Common myeloid progenitor, CD34-positive (primary cell): ENCODE measurements around the gene CTSW.

Source experiments
- CTCF ChIA-PET: fragments of 350-600 bp; sonication (Branson Sonifier 250); formaldehyde crosslinking; loops from one replicate; lab custom pipeline; 2021; ENCODE audit warnings: antibody characterized with exemption; lab: Charles Lee
- POLR2A ChIA-PET: fragments of 350-600 bp; sonication (Branson Sonifier 250); formaldehyde crosslinking; loops from one replicate; lab custom pipeline; 2021; ENCODE audit warnings: antibody characterized with exemption; lab: Charles Lee
- DNase-seq, 3 donors: peaks; one replicate each; pipeline versions ENCODE4 v3.0.0 to v3.0.0-alpha.2; 2013
- H3K27ac ChIP-seq, 2 experiments: 1 replicate in 1 of 2; 2 replicates in 1 of 2; pipeline ENCODE4 v1.7.0; 2013; ENCODE audit warnings: inconsistent platforms in 2 of 2, low read length in 2 of 2, mild to moderate bottlenecking in 2 of 2, low read depth in 1 of 2, moderate library complexity in 1 of 2; ENCODE audit not compliant: severe bottlenecking in 2 of 2, insufficient read depth in 1 of 2, poor library complexity in 1 of 2
- H3K27me3 ChIP-seq, 5 experiments: replicated peaks in 2 of 5; 1 replicate in 3 of 5; 2 replicates in 2 of 5; pipeline versions ENCODE4 v1.6.1 to v1.7.0; 2013; ENCODE audit warnings: low read length in 4 of 5, mild to moderate bottlenecking in 2 of 5, moderate library complexity in 2 of 5, inconsistent platforms in 1 of 5; ENCODE audit not compliant: insufficient read depth in 5 of 5, control insufficient read depth in 4 of 5
- H3K36me3 ChIP-seq, 4 experiments: 1 replicate in 2 of 4; 2 replicates in 2 of 4; pipeline versions ENCODE4 v1.6.1 to v1.7.0; 2013; ENCODE audit warnings: low read length in 3 of 4, control low read depth in 1 of 4, mild to moderate bottlenecking in 1 of 4; ENCODE audit not compliant: control insufficient read depth in 4 of 4, insufficient read depth in 4 of 4
- H3K4me1 ChIP-seq, 4 experiments: 1 replicate in 3 of 4; 2 replicates in 1 of 4; pipeline versions ENCODE4 v1.6.1 to v1.7.1; 2013; ENCODE audit warnings: low read length in 3 of 4, mild to moderate bottlenecking in 3 of 4, control low read depth in 1 of 4, inconsistent platforms in 1 of 4, moderate library complexity in 1 of 4; ENCODE audit not compliant: control insufficient read depth in 4 of 4, insufficient read depth in 4 of 4; ENCODE audit errors: control extremely low read depth in 1 of 4
- H3K4me3 ChIP-seq, 7 experiments: 1 replicate in 4 of 7; 2 replicates in 3 of 7; pipeline versions ENCODE4 v1.5.1 to v1.7.0; 2013; ENCODE audit warnings: mild to moderate bottlenecking in 7 of 7, low read length in 6 of 7, moderate library complexity in 6 of 7, inconsistent platforms in 2 of 7, low read depth in 2 of 7, control low read depth in 1 of 7; ENCODE audit not compliant: insufficient read depth in 4 of 7, control insufficient read depth in 1 of 7; ENCODE audit errors: extremely low read depth in 1 of 7
- H3K9me3 ChIP-seq, 5 experiments: 1 replicate in 4 of 5; 2 replicates in 1 of 5; pipeline versions ENCODE4 v1.6.1 to v1.7.1; 2013; ENCODE audit warnings: low read length in 4 of 5, mild to moderate bottlenecking in 2 of 5, inconsistent platforms in 1 of 5, low read depth in 1 of 5, moderate library complexity in 1 of 5; ENCODE audit not compliant: control insufficient read depth in 4 of 5, insufficient read depth in 2 of 5; ENCODE audit errors: control extremely low read depth in 1 of 5
- WGBS: methylation state at CpG from one replicate; pipeline ENCODE4 v1.1.5; 2013; ENCODE audit not compliant: insufficient coverage; 5-methylcytosine and 5-hydroxymethylcytosine counted together

CTSW gene

GRCh38 chr11:65919573-65920371 is 40.1 kb downstream of the CTSW start:
- POLR2A ChIA-PET, result interaction anchor here (0.5 to 2.7 kb wide), 4 partner anchors 8 to 369 kb away, joined by 4 to 8 read pairs (median 5); partner anchors contain the start of genes FOSL1 and YIF1A
- CTCF ChIA-PET, result interaction anchor here (0.6 to 1.3 kb wide), 4 partner anchors 10 to 61 kb away, joined by 3 read pairs; no protein-coding TSS in a partner anchor
- WGBS, result under 1% methylated on average over 46 of the region's 60 CpGs
- peak; percentile 43 to 89 (median 84) for DNase-seq
- Histone ChIP-seq H3K27me3 (no peaks in the 10 kb centered on the region), H3K4me3 (peak overlapping the region; percentile 47 to 85 (median 79)), H3K9me3 (no peaks in the 10 kb centered on the region), H3K36me3 (peaks cover 5 to 37% (median 21%) of the 10 kb centered on the region in 4 experiments), H3K4me1 (peaks cover 0 to 62% (median 48%) of the 10 kb centered on the region in 4 experiments), H3K27ac (peak overlapping the region; percentile 33 to 73)

GRCh38 chr11:65920372-65920802 is 40.8 kb downstream of the CTSW start:
- ChIA-PET CTCF (interaction anchor here (0.9 to 2.5 kb wide), 6 partner anchors 10 to 61 kb away, joined by 3 to 8 read pairs (median 3); partner anchors contain the start of gene SART1), POLR2A (interaction anchor here (0.5 to 1.8 kb wide), 3 partner anchors 8 to 368 kb away, joined by 4 to 6 read pairs (median 4); partner anchors contain the start of genes FOSL1 and YIF1A)
- peaks cover 0 to 56% (median 45%) of the 10 kb centered on the region in 4 experiments for H3K4me1 ChIP-seq
- no peaks in the 10 kb centered on the region for H3K9me3 ChIP-seq
- H3K36me3 ChIP-seq, result peaks cover 7 to 38% (median 23%) of the 10 kb centered on the region in 4 experiments
- H3K4me3 ChIP-seq, result peak overlapping the region; percentile 47 to 85 (median 79)
- no peaks in the 10 kb centered on the region for H3K27me3 ChIP-seq
- peak overlapping the region; percentile 33 to 73 for H3K27ac ChIP-seq
- 73% methylated on average over 15 of the region's 15 CpGs for WGBS
- DNase-seq, result no peak

DNA sequence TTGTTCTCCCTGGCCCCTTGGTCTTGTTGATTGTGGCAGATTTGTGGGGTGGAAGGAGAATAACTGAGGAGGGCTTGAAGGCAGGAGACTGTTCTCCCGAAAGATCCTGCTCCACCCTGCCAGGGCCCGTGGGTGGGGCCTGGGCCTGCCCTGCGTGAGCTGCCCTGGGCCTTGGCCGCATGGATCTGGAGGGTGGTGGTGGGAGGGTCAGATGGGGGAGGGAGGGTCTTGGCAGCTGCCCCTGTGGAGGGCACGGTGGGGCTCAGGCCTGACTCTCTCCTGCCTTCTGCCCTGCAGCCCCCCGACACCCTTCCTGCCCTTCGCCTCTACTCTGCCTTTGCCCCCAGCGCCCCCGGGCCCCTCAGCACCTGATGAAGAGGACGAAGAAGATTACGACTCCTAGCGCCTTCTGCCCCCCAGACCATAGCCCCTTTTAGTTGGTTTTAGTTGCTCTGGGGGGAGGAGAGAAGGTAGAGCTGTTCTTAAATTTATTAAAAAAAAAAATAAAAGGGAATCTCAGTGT is 41.5 kb downstream of the CTSW start:
- CTCF ChIA-PET, result interaction anchor here (0.6 to 2.5 kb wide), 8 partner anchors 9 to 226 kb away, joined by 3 to 8 read pairs (median 4); partner anchors contain the start of gene SART1
- H3K4me3 ChIP-seq, result peak overlapping the region in 4 of 7 experiments; percentile 18 to 84 (median 74)
- 98% methylated on average over 6 of the region's 12 CpGs for WGBS
- H3K27me3 ChIP-seq, result no peaks in the 10 kb centered on the region
- POLR2A ChIA-PET, result interaction anchor here (1.8 to 1.9 kb wide), 2 partner anchors 21 to 40 kb away, joined by 5 to 6 read pairs; partner anchors contain the start of genes FOSL1 and SART1
- DNase-seq, result no peak
- H3K4me1 ChIP-seq, result peaks cover 0 to 49% (median 39%) of the 10 kb centered on the region in 4 experiments
- no peaks in the 10 kb centered on the region for H3K9me3 ChIP-seq
- H3K27ac ChIP-seq, result no peak overlapping the region
- H3K36me3 ChIP-seq, result peaks cover 7 to 38% (median 23%) of the 10 kb centered on the region in 4 experiments

DNA sequence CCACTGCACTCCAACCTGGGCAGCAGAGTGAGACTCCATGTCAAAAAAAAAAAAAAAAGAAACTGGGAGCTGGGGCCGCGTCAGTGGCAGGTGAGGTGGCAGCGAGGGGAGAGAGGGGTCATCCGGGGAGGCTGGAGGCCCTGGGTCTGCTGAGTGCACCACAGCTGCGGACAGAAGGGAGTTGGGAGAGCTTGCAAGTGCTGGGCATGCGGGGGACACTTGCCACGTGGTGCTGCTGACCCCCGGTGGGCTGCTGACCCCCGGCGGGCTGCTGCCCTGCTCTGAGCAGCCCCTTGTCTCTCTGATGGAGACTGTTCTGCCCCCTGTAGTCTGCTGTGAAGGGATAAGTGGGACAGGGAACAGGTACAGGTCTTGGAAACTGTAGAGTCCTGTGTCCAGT is 42.2 kb downstream of the CTSW start:
- peaks cover 7 to 38% (median 23%) of the 10 kb centered on the region in 4 experiments for H3K36me3 ChIP-seq
- no peak overlapping the region for H3K27ac ChIP-seq
- POLR2A ChIA-PET, result interaction anchor here (1.8 to 1.9 kb wide), 2 partner anchors 21 to 39 kb away, joined by 5 to 6 read pairs; partner anchors contain the start of genes FOSL1 and SART1
- peaks cover 0 to 41% (median 32%) of the 10 kb centered on the region in 4 experiments for H3K4me1 ChIP-seq
- no peaks in the 10 kb centered on the region for H3K9me3 ChIP-seq
- H3K27me3 ChIP-seq, result no peaks in the 10 kb centered on the region
- 100% methylated on average over 5 of the region's 10 CpGs for WGBS
- CTCF ChIA-PET, result interaction anchor here (0.6 to 2.5 kb wide), 10 partner anchors 10 to 227 kb away, joined by 3 to 8 read pairs (median 4); partner anchors contain the start of gene SART1
- no peak overlapping the region for H3K4me3 ChIP-seq
- no peak for DNase-seq

- H3K9me3 ChIP-seq, result no peaks in the 10 kb centered on the region
- peaks cover under 1 to 41% (median 31%) of the 10 kb centered on the region in 4 experiments for H3K4me1 ChIP-seq
- H3K27ac ChIP-seq, result no peak overlapping the region
- peak in 2 of 3 donors; percentile 47 to 52 for DNase-seq
- H3K27me3 ChIP-seq, result no peaks in the 10 kb centered on the region
- no peak overlapping the region for H3K4me3 ChIP-seq
- ChIA-PET CTCF (interaction anchor here (0.8 to 2.5 kb wide), 14 partner anchors 9 to 200 kb away, joined by 3 to 8 read pairs (median 4); partner anchors contain the start of genes CCDC85B and FIBP), POLR2A (interaction anchor here (0.7 to 1.9 kb wide), 3 partner anchors 22 to 39 kb away, joined by 3 to 5 read pairs (median 4); partner anchors contain the start of genes FOSL1 and SART1)
- H3K36me3 ChIP-seq, result peaks cover 7 to 33% (median 20%) of the 10 kb centered on the region in 4 experiments
- 8% methylated on average over 2 of the region's 3 CpGs for WGBS
Observed at GRCh38 chr11:65922565-65922964, 42.9 kb downstream of the CTSW start.

DNA sequence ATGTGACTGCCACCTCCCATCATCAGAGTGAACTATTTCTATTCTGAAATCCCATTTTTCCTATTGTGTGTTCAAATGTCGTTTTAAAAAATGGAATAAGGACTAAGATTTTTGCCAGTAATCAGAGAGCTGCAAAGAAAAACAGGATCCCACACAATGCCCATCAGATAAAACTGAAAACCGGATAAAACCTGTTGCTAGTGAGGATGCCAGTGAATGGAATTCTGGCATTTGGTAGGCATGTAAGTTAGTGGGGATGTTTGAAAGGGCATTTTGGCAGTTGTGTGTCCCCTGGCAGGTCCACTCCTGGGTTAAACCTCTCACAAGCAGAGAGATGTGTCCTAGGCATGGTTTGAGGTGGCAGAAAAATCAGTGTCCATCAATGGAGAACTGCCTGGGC is 45.8 kb downstream of the CTSW start:
- H3K9me3 ChIP-seq, result no peaks in the 10 kb centered on the region
- H3K36me3 ChIP-seq, result peaks cover 7 to 33% (median 20%) of the 10 kb centered on the region in 4 experiments
- H3K27ac ChIP-seq, result no peak overlapping the region
- 83% methylated on average over 1 of the region's 2 CpGs for whole genome bisulfite sequencing
- H3K27me3 ChIP-seq, result no peaks in the 10 kb centered on the region
- DNase-seq, result no peak
- ChIA-PET POLR2A (no interaction called here), CTCF (no interaction called here)
- peaks cover 7 to 46% (median 36%) of the 10 kb centered on the region in 4 experiments for H3K4me1 ChIP-seq
- no peak overlapping the region for H3K4me3 ChIP-seq
